ENCODE data around the gene HEYL. TPM values are rescaled to one million over a fixed set of nuclear protein-coding genes. Genes with fewer than 3 reads are reported as not detected.

Gene HEYL
- total RNA-seq, 1 experiment from 2014 or later, result 0.94 TPM

DNA sequence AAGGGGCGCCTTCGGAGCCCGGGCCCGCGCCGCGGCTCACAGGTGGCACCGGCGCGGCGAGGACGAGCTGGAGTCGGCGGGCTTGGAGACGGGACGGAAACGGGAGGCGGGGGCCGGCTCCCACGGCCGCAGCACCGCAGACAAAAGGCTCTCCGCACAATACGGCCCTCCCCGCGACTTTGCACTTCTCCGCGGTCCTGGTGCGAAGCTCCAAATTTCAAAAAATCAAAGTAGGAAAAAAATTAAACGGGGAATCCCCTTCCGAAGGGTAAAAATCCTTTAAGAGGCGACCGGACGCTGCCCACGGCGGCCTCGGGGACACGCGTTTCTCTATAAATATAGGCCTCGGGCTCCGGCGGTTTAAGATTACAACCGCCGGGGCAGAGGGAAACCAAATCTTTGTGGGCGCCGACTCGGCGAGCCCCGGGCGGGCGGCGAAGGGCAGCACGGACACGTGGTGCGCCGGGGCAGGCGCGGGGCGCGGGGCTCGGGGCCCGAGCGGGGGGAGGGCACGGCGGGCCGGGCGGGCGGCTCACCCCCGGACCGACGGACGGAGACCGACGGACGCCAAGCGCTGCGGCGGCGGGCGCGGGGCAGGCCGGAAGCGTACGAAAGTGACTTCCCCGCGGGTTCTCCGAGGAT is 63.3 kb downstream of the HEYL start:
- Histone ChIP-seq H3K27me3 (ENCODE audit: control insufficient read depth, insufficient read depth, low read length) (no peaks in the 10 kb centered on the region), H3K36me3 (replicated peaks; ENCODE audit: control insufficient read depth, insufficient read depth, low read length) (peaks cover 25% of the 10 kb centered on the region), H3K4me3 (ENCODE audit: insufficient read depth, low read depth, low read length) (peak overlapping the region; percentile 87)
- peak; percentile 87 for DNase-seq

DNA sequence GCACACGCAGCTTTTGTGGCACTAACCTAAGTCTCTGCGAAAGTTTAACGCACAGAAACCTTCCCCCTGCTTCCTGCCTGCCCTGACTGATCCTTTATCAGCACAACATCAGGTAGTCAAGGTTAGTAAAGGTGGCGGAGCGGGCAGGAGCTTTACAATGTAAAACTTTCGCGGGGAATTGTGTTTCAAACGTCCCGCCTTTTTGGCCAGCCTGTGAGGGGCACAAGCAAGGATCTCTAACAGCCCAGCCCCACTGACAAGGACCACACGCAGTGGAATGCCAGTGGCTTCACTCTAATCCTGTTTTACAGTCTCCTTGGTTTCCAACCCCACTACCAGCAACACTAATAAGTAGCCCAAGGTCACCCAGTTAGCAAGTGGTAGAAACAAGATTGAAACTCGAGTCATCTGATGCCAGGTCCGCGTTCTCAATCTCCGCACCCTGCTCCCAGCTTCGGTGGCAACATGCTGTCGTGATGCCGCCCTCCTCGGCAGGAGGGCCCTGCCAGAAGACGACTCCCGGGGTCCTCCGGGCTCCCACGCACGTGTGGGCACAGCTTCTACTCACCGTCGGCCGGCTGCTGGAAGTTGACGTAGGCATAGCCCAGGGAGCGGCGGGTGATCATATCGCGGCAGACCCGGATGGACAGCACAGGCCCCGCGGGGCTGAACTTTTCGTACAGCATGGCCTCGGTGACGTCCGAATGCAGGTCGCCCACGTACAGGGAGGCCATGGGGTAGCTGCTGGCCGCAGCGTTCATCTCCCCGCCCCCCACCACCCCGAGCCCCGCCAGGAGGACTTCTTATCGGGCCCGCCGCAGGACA is 64.0 kb downstream of the HEYL start:
- no peaks in the 10 kb centered on the region for H3K27me3 ChIP-seq (ENCODE audit: control insufficient read depth, insufficient read depth, low read length)
- H3K36me3 ChIP-seq (replicated peaks; ENCODE audit: control insufficient read depth, insufficient read depth, low read length), result peaks cover 32% of the 10 kb centered on the region
- peak overlapping the region; percentile 87 for H3K4me3 ChIP-seq (ENCODE audit: insufficient read depth, low read depth, low read length)
- peak; percentile 69 for DNase-seq

DNA sequence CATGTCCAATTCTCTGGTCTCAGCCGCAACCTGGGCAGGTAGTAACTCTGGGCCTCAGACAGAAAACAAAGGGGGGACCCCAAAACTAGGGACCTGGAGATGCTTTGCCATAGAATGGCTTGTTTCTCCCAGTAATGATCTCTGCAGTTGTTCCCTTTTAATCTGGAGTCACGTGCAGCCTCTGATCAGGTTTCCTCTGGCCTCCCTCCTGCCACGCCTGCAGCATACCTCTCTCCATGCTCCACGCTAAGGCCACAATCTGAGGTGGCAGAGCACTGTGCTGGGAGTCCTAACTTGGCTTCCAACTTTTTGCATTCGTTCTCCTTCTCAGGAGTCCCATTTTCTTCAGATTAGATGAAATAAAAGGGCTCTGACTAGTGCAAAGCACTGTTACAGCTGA is 64.8 kb downstream of the HEYL start:
- peaks cover 39% of the 10 kb centered on the region for H3K36me3 ChIP-seq (replicated peaks; ENCODE audit: control insufficient read depth, insufficient read depth, low read length)
- peak overlapping the region; percentile 87 for H3K4me3 ChIP-seq (ENCODE audit: insufficient read depth, low read depth, low read length)

More for the DNA sequence above, 64.8 kb downstream of the HEYL start:
- no peaks in the 10 kb centered on the region for H3K27me3 ChIP-seq (ENCODE audit: control insufficient read depth, insufficient read depth, low read length)
- peak; percentile 49 for DNase-seq

Other genes with a start within 250 kb of the HEYL start
- 0.07 and 0.81 TPM in 2 replicates for gene BMP8A, start 148.0 kb downstream of the HEYL start, total RNA-seq (2014; rRNA removed; shearing (Covaris generic))
- gene PABPC4, start 62.9 kb downstream of the HEYL start, total RNA-seq (2014; rRNA removed; shearing (Covaris generic)), result 185 and 193 TPM in 2 replicates
- not detected in 2 replicates for gene NT5C1A, start 32.5 kb upstream of the HEYL start, total RNA-seq (2014; rRNA removed; shearing (Covaris generic))
- gene HPCAL4, start 51.8 kb upstream of the HEYL start, total RNA-seq (2014; rRNA removed; shearing (Covaris generic)), result not detected in 2 replicates
- gene PPIE, start 99.2 kb upstream of the HEYL start, total RNA-seq (2014; rRNA removed; shearing (Covaris generic)), result 62.1 and 63.1 TPM in 2 replicates
- gene OXCT2, start 131.7 kb upstream of the HEYL start, total RNA-seq (2014; rRNA removed; shearing (Covaris generic)), result not detected in 2 replicates
- gene BMP8B, start 149.2 kb upstream of the HEYL start, total RNA-seq (2014; rRNA removed; shearing (Covaris generic)), result 0.24 and 0.37 TPM in 2 replicates
- gene TRIT1, start 243.9 kb upstream of the HEYL start, total RNA-seq (2014; rRNA removed; shearing (Covaris generic)), result 57.0 and 77.0 TPM in 2 replicates